Smooth muscle cell (in vitro differentiated cells): ENCODE data around the gene TOP3B. TPM values are rescaled to one million over a fixed set of nuclear protein-coding genes. Genes with fewer than 3 reads are reported as not detected.

Experiments used
- DNase-seq: peaks from one replicate; lab custom pipeline; 2025; ENCODE audit not compliant: unreplicated experiment; lab: John Stamatoyannopoulos, UW
- H2AFZ ChIP-seq: fragments of 200-600 bp; sonication (generic); 2 replicates; pipeline ENCODE4 v1.6.0; 2016; ENCODE audit warnings: antibody characterized with exemption, low read depth, mild to moderate bottlenecking
- H3F3A ChIP-seq: fragments of 200-600 bp; sonication (generic); 2 replicates; pipeline ENCODE4 v1.6.0; 2017; ENCODE audit warnings: antibody characterized with exemption, low read depth
- H3K27ac ChIP-seq: fragments of 200-600 bp; sonication (generic); 2 replicates; pipeline ENCODE4 v1.5.1; 2016; ENCODE audit warnings: low read depth, mild to moderate bottlenecking
- H3K27me3 ChIP-seq: fragments of 200-600 bp; sonication (generic); 2 replicates; pipeline ENCODE4 v1.6.1; 2016; ENCODE audit warnings: low read depth, mild to moderate bottlenecking
- H3K36me3 ChIP-seq: fragments of 200-600 bp; sonication (generic); 2 replicates; pipeline ENCODE4 v1.5.1; 2016; ENCODE audit warnings: low read depth
- H3K4me1 ChIP-seq: fragments of 200-600 bp; sonication (generic); 2 replicates; pipeline ENCODE4 v1.5.1; 2016; ENCODE audit warnings: low read depth
- H3K4me2 ChIP-seq: fragments of 200-600 bp; sonication (generic); 2 replicates; pipeline ENCODE4 v1.6.0; 2016; ENCODE audit warnings: mild to moderate bottlenecking
- H3K4me3 ChIP-seq: fragments of 200-600 bp; sonication (generic); 2 replicates; pipeline ENCODE4 v1.5.1; 2016; ENCODE audit warnings: mild to moderate bottlenecking
- H3K79me2 ChIP-seq: fragments of 200-600 bp; sonication (generic); 2 replicates; pipeline ENCODE4 v1.6.0; 2016; ENCODE audit warnings: low read depth, mild to moderate bottlenecking
- H3K9ac ChIP-seq: fragments of 200-600 bp; sonication (generic); 2 replicates; pipeline ENCODE4 v1.6.0; 2016; ENCODE audit warnings: low read depth
- H3K9me3 ChIP-seq: fragments of 200-600 bp; sonication (generic); replicated peaks from 2 replicates; pipeline ENCODE4 v1.5.1; 2016; ENCODE audit warnings: low read depth
- H4K20me1 ChIP-seq: fragments of 200-600 bp; sonication (generic); 2 replicates; pipeline ENCODE4 v1.6.0; 2016; ENCODE audit warnings: low read depth
- CTCF ChIP-seq: fragments of 200-600 bp; sonication (generic); IDR thresholded peaks from 2 replicates; pipeline ENCODE4 v1.5.1; 2017; ENCODE audit warnings: borderline replicate concordance, mild to moderate bottlenecking, antibody characterized with exemption; ENCODE audit not compliant: insufficient read depth, poor library complexity, severe bottlenecking
- WGBS: methylation state at CpG from one replicate; pipeline ENCODE4 v1.1.7; 2016; ENCODE audit warnings: low lambda C conversion rate; 5-methylcytosine and 5-hydroxymethylcytosine counted together
- polyA plus RNA-seq: library from polyadenylated mRNA; unstranded; fragments of >200 nt; fragmentation: Nextera tagmentation; extraction: Ambion mirVana; gene quantifications from 2 replicates; pipeline ENCODE4 v1.2.1, GENCODE V29; 2016
- total RNA-seq: library from RNA; depleted of rRNA; stranded (reverse); fragments of >200 nt; gene quantifications from 2 replicates; pipeline ENCODE4 v1.2.3, GENCODE V29; 2014

TOP3B gene
- total and polyA plus RNA-seq, 2 experiments from 2014 or later = 15.2 to 17.6 TPM

- H3K9me3 ChIP-seq = no peaks in the 10 kb centered on the region
- no peak overlapping the region for H3K4me3 ChIP-seq
- no peaks in the 10 kb centered on the region for H3K4me1 ChIP-seq
- H3F3A ChIP-seq = no peaks in the 10 kb centered on the region
- H4K20me1 ChIP-seq = no peaks in the 10 kb centered on the region
- H3K27me3 ChIP-seq = peaks cover 18% of the 10 kb centered on the region
- no peak overlapping the region for H3K9ac ChIP-seq
- H3K27ac ChIP-seq = no peak overlapping the region
- DNase-seq = no peak
- no peaks in the 10 kb centered on the region for H3K36me3 ChIP-seq
- H3K79me2 ChIP-seq = no peaks in the 10 kb centered on the region
- no peak overlapping the region for H3K4me2 ChIP-seq
- WGBS = 92% methylated on average over 6 of the region's 6 CpGs
- no peak overlapping the region for H2AFZ ChIP-seq
- no peak for TF ChIP-seq CTCF
Measured at GRCh38 chr22:21991304-21991596, 8.7 kb upstream of the TOP3B start.

GRCh38 chr22:21990445-21991303 is 8.1 kb upstream of the TOP3B start:
- no peak for DNase-seq
- 85% methylated on average over 16 of the region's 16 CpGs for WGBS
- H3F3A ChIP-seq = no peaks in the 10 kb centered on the region
- H3K27ac ChIP-seq = no peak overlapping the region
- no peaks in the 10 kb centered on the region for H3K36me3 ChIP-seq
- H2AFZ ChIP-seq = no peak overlapping the region
- H3K4me2 ChIP-seq = no peak overlapping the region
- no peaks in the 10 kb centered on the region for H4K20me1 ChIP-seq
- no peaks in the 10 kb centered on the region for H3K79me2 ChIP-seq
- TF ChIP-seq CTCF = no peak
- H3K9ac ChIP-seq = no peak overlapping the region
- H3K4me3 ChIP-seq = no peak overlapping the region
- no peaks in the 10 kb centered on the region for H3K9me3 ChIP-seq
- H3K27me3 ChIP-seq = peaks cover 18% of the 10 kb centered on the region
- no peaks in the 10 kb centered on the region for H3K4me1 ChIP-seq

- Histone ChIP-seq H3K4me2 (no peak overlapping the region), H3K36me3 (no peaks in the 10 kb centered on the region), H3K27ac (no peak overlapping the region), H3K79me2 (no peaks in the 10 kb centered on the region), H4K20me1 (no peaks in the 10 kb centered on the region), H3K4me1 (no peaks in the 10 kb centered on the region), H2AFZ (no peak overlapping the region), H3K9ac (no peak overlapping the region), H3K4me3 (no peak overlapping the region), H3K27me3 (peaks cover 18% of the 10 kb centered on the region), H3K9me3 (no peaks in the 10 kb centered on the region), H3F3A (no peaks in the 10 kb centered on the region)
- no peak for TF ChIP-seq CTCF
- DNase-seq = no peak
- WGBS = 86% methylated on average over 6 of the region's 6 CpGs
Measured at GRCh38 chr22:21989049-21989448, 6.5 kb upstream of the TOP3B start.

- H2AFZ ChIP-seq = no peak overlapping the region
- no peaks in the 10 kb centered on the region for H3K9me3 ChIP-seq
Measured at GRCh38 chr22:21985214-21985613, 2.6 kb upstream of the TOP3B start.

More at GRCh38 chr22:21985214-21985613, 2.6 kb upstream of the TOP3B start:
- Histone ChIP-seq H3K4me1 (peaks cover 8% of the 10 kb centered on the region), H3K9ac (no peak overlapping the region), H3K79me2 (peaks cover 25% of the 10 kb centered on the region), H3K4me2 (no peak overlapping the region), H3K4me3 (no peak overlapping the region), H3K36me3 (no peaks in the 10 kb centered on the region), H3K27me3 (peaks cover under 1% of the 10 kb centered on the region), H3K27ac (no peak overlapping the region), H3F3A (no peaks in the 10 kb centered on the region), H4K20me1 (no peaks in the 10 kb centered on the region)
- no peak for TF ChIP-seq CTCF
- 98% methylated on average over 5 of the region's 5 CpGs for WGBS
- no peak for DNase-seq
